Measurements from ENCODE around the gene NOXO1. TPM values are rescaled to one million over a fixed set of nuclear protein-coding genes. Genes with fewer than 3 reads are reported as not detected.
"Not testable (repeated sequence)": the region's sequence is repeated elsewhere in the genome, so short reads cannot be mapped to it uniquely, and the experiment has no call there.

Gene NOXO1
- total and polyA plus RNA-seq, 2 experiments from 2014 or later, result 2.0 to 2.6 TPM

GRCh38 chr16:2015117-2015946, 34.1 kb upstream of the NOXO1 start:
- Mint-ChIP-seq H3K4me3 (no peak overlapping the region), H3K9me3 (no peaks in the 10 kb centered on the region), H3K4me1 (peaks cover 1% of the 10 kb centered on the region; the same call in 1 of the 3 replicates), H3K27ac (no peak overlapping the region), H3K27me3 (ENCODE audit: insufficient read depth, low read depth, poor library complexity) (peaks cover 26% of the 10 kb centered on the region), H3K36me3 (ENCODE audit: low read depth) (no peaks in the 10 kb centered on the region)
- Histone ChIP-seq H3K9me2 (ENCODE audit: insufficient read depth) (no peaks in the 10 kb centered on the region), H3K4me2 (no peak overlapping the region), H3F3A (replicated peaks; ENCODE audit: low read depth) (peaks cover 6% of the 10 kb centered on the region), H3K27me3 (ENCODE audit: insufficient read depth) (peaks cover 26% of the 10 kb centered on the region), H3K4me3 (no peak overlapping the region), H3K36me3 (ENCODE audit: insufficient read depth) (no peaks in the 10 kb centered on the region), H3K79me2 (replicated peaks; ENCODE audit: insufficient read depth) (no peaks in the 10 kb centered on the region), H3K27ac (ENCODE audit: low read depth) (no peak overlapping the region), H4K20me1 (replicated peaks; ENCODE audit: insufficient read depth) (no peaks in the 10 kb centered on the region; the same call in 1 of the 2 replicates), H3K4me1 (ENCODE audit: insufficient read depth) (peaks cover 2% of the 10 kb centered on the region; the same call in 1 of the 2 replicates), H2AFZ (no peak overlapping the region)
- DNase-seq (ENCODE audit: low spot score) (no peak), ATAC-seq (no peak)
- no peak for TF ChIP-seq POLR2AphosphoS5 (IDR thresholded peaks at IDR 0.05; ENCODE audit: low read depth)
- TF ChIP-seq NANOG (IDR thresholded peaks at IDR 0.05; ENCODE audit: borderline replicate concordance), result no peak
- TF ChIP-seq EZH2 (IDR thresholded peaks at IDR 0.05; ENCODE audit: low read depth, unreplicated experiment), result no peak
- TF ChIP-seq ZNF114 (CRISPR knock-in tag; IDR thresholded peaks at IDR 0.05), result no peak
- TF ChIP-seq ZNF331 (CRISPR knock-in tag; IDR thresholded peaks at IDR 0.05; ENCODE audit: low read depth), result no peak
- no peak for TF ChIP-seq REST (IDR thresholded peaks at IDR 0.05; ENCODE audit: unreplicated experiment)
- TF ChIP-seq EZH2phosphoT487 (IDR thresholded peaks at IDR 0.05; ENCODE audit: unreplicated experiment), result no peak
- no peak for TF ChIP-seq CREB1 (CRISPR knock-in tag; IDR thresholded peaks at IDR 0.05; ENCODE audit: low read depth)
- no peak for TF ChIP-seq JUNB (IDR thresholded peaks at IDR 0.05; ENCODE audit: unreplicated experiment)
- TF ChIP-seq ETS1 (IDR thresholded peaks at IDR 0.05), result no peak

GRCh38 chr16:2013527-2013926, 32.3 kb upstream of the NOXO1 start:
- no peaks in the 10 kb centered on the region for H3K36me3 ChIP-seq (ENCODE audit: insufficient read depth)
- Mint-ChIP-seq H3K4me1 (peaks cover 8% of the 10 kb centered on the region), H3K27me3 (ENCODE audit: insufficient read depth, low read depth, poor library complexity) (peaks cover 15% of the 10 kb centered on the region), H3K4me3 (no peak overlapping the region; the same call in 2 of the 3 replicates), H3K36me3 (ENCODE audit: low read depth) (peaks cover 3% of the 10 kb centered on the region; the same call in 2 of the 3 replicates), H3K27ac (no peak overlapping the region), H3K9me3 (no peaks in the 10 kb centered on the region)
- H3K79me2 ChIP-seq (replicated peaks; ENCODE audit: insufficient read depth), result peaks cover 8% of the 10 kb centered on the region
- peaks cover 5% of the 10 kb centered on the region for H3F3A ChIP-seq (replicated peaks; ENCODE audit: low read depth)
- peaks cover 8% of the 10 kb centered on the region for H3K4me1 ChIP-seq (ENCODE audit: insufficient read depth)
- TF ChIP-seq ZNF331 (CRISPR knock-in tag; IDR thresholded peaks at IDR 0.05; ENCODE audit: low read depth) (no peak), CREB1 (CRISPR knock-in tag; IDR thresholded peaks at IDR 0.05; ENCODE audit: low read depth) (no peak)
- no peak for ATAC-seq
- H3K4me3 ChIP-seq, result no peak overlapping the region
- H3K27ac ChIP-seq (ENCODE audit: low read depth), result no peak overlapping the region
- H2AFZ ChIP-seq, result no peak overlapping the region
- no peak overlapping the region for H3K4me2 ChIP-seq
- H3K27me3 ChIP-seq (ENCODE audit: insufficient read depth), result peaks cover 8% of the 10 kb centered on the region
- H4K20me1 ChIP-seq (replicated peaks; ENCODE audit: insufficient read depth), result peaks cover 1% of the 10 kb centered on the region
- no peak for DNase-seq (ENCODE audit: low spot score)
- no peaks in the 10 kb centered on the region for H3K9me2 ChIP-seq (ENCODE audit: insufficient read depth)

GRCh38 chr16:2011726-2012125, 30.5 kb upstream of the NOXO1 start:
- H2AFZ ChIP-seq; H3K36me3 ChIP-seq (ENCODE audit: insufficient read depth); H3K9me3 Mint-ChIP-seq; DNase-seq (ENCODE audit: low spot score); H3K9me2 ChIP-seq (ENCODE audit: insufficient read depth); H3K36me3 Mint-ChIP-seq (ENCODE audit: low read depth); H3K27ac ChIP-seq (ENCODE audit: low read depth); H3K27ac Mint-ChIP-seq; H3K4me3 Mint-ChIP-seq; ATAC-seq; H3K27me3 ChIP-seq (ENCODE audit: insufficient read depth); H3K4me3 ChIP-seq; H3K4me2 ChIP-seq: not testable (repeated sequence)
- Mint-ChIP-seq H3K27me3 (ENCODE audit: insufficient read depth, low read depth, poor library complexity) (peaks cover 11% of the 10 kb centered on the region), H3K4me1 (peaks cover 21% of the 10 kb centered on the region)
- peaks cover 15% of the 10 kb centered on the region for H3K4me1 ChIP-seq (ENCODE audit: insufficient read depth)
- H4K20me1 ChIP-seq (replicated peaks; ENCODE audit: insufficient read depth), result peaks cover 18% of the 10 kb centered on the region
- H3K79me2 ChIP-seq (replicated peaks; ENCODE audit: insufficient read depth), result peaks cover 26% of the 10 kb centered on the region
- H3F3A ChIP-seq (replicated peaks; ENCODE audit: low read depth), result peaks cover 11% of the 10 kb centered on the region

Data from GM23338 (cell line).